ENCODE results near the gene EPB41L4B. TPM values are rescaled to one million over a fixed set of nuclear protein-coding genes. Genes with fewer than 3 reads are reported as not detected.

The EPB41L4B gene
- total and polyA plus RNA-seq, 2 of the 13 experiments (the other 11 are each of a cell fraction or from before 2014, with no cell fraction given) = 17.6 to 22.1 TPM

GRCh38 chr9:109346904-109347303 is 26.0 kb upstream of the EPB41L4B start:
- no peak overlapping the region for H3K27ac ChIP-seq (ENCODE audit: extremely low read length, insufficient read depth, low read length)
- CTCF ChIA-PET (ENCODE audit: low intra/inter-chr PET ratio, low total read pairs) = interaction anchor here (2.5 kb wide), 1 partner anchor 154 kb away, joined by 11 read pairs; no protein-coding TSS in a partner anchor
- BruUV-seq (replicated peaks) = no TSS peak

More at GRCh38 chr9:109346904-109347303, 26.0 kb upstream of the EPB41L4B start:
- intact Hi-C loops (cut with micrococcal nuclease; ENCODE audit: unreplicated experiment) = loop anchor here (5.0 kb wide), 1 partner anchor 165 kb away; no protein-coding TSS in a partner anchor
- no peak for FAIRE-seq
- no peak overlapping the region for H3K4me2 ChIP-seq (ENCODE audit: low read depth, low read length)
- no peaks in the 10 kb centered on the region for H3K79me2 ChIP-seq (ENCODE audit: insufficient read depth, low read length)
- no peaks in the 10 kb centered on the region for H3K9me3 ChIP-seq (ENCODE audit: low read length)
- no peak for ATAC-seq
- no peak overlapping the region for H3K4me3 ChIP-seq (replicated peaks in 1 of 3; ENCODE audit: insufficient read depth in 1 of 3, low read depth in 2 of 3, low read length in 3 of 3)
- H3K27me3 ChIP-seq (ENCODE audit: control insufficient read depth in 1 of 2, insufficient read depth in 2 of 2, low read length in 2 of 2) = peaks cover 0 to 3% of the 10 kb centered on the region in 2 experiments; a peak in 1 of 5 replicates
- POLR2A ChIA-PET = interaction anchor here (1.5 kb wide), 1 partner anchor 12 kb away, joined by 3 read pairs; no protein-coding TSS in a partner anchor
- no peaks in the 10 kb centered on the region for H4K20me1 ChIP-seq (ENCODE audit: insufficient read depth, low read length)
- no peak for DNase-seq (ENCODE audit: low spot score)
- H2AFZ ChIP-seq (ENCODE audit: low read length) = no peak overlapping the region
- in situ Hi-C loops (cut with HindIII; ENCODE audit: extremely low pct_ligation_motif_present, low pct_unique_long_range_greater_than_20kb) = no loop called here
- H3K36me3 ChIP-seq (replicated peaks in 1 of 2; ENCODE audit: control insufficient read depth in 1 of 2, insufficient read depth in 2 of 2, low read length in 2 of 2) = no peaks in the 10 kb centered on the region
- peaks cover 13% of the 10 kb centered on the region for H3K4me1 ChIP-seq (ENCODE audit: insufficient read depth, low read length)
- TF ChIP-seq ZNF619 (CRISPR knock-in tag; IDR thresholded peaks at IDR 0.05) (no peak), CEBPB (IDR thresholded peaks at IDR 0.05; ENCODE audit: borderline replicate concordance, low read depth, low read length) (peak; percentile 55; the same call in 1 of the 2 replicates), ZNF749 (CRISPR knock-in tag; IDR thresholded peaks at IDR 0.05; ENCODE audit: borderline replicate concordance) (no peak), ZNF704 (CRISPR knock-in tag; IDR thresholded peaks at IDR 0.05; ENCODE audit: borderline replicate concordance) (no peak), ATF4 (CRISPR knock-in tag; IDR thresholded peaks at IDR 0.05) (0 out of 4 replicates have a peak, but pooled peaks of 1 of the 2 experiments have one; percentile 37), CEBPG (CRISPR knock-in tag; IDR thresholded peaks at IDR 0.05) (peak; percentile 34; the same call in 1 of the 2 replicates), ATF7 (IDR thresholded peaks at IDR 0.05) (peak; percentile 62), ATF7 (CRISPR knock-in tag; IDR thresholded peaks at IDR 0.05) (no peak), KLF11 (CRISPR knock-in tag; IDR thresholded peaks at IDR 0.05) (no peak), BCL3 (CRISPR knock-in tag; IDR thresholded peaks at IDR 0.05) (no peak)
- no peak overlapping the region for H3K9ac ChIP-seq (ENCODE audit: insufficient read depth, low read depth, low read length)
- 53% methylated on average over 3 of the region's 3 CpGs for WGBS (ENCODE audit: low lambda C conversion rate)

Data from HepG2 (cell line).